ENCODE data around the gene SHISA9.

SHISA9 gene

GRCh38 chr16:13157082-13157481 lies 255.7 kb downstream of the SHISA9 start:
- no peak overlapping the region for H3K27ac ChIP-seq (replicated peaks)
- H3K27me3 ChIP-seq (ENCODE audit: insufficient read depth, poor library complexity, severe bottlenecking) = peaks cover 2% of the 10 kb centered on the region
- no peak for TF ChIP-seq POLR2AphosphoS5 (IDR thresholded peaks at IDR 0.05; ENCODE audit: low read depth)
- TF ChIP-seq SPI1 (IDR thresholded peaks at IDR 0.05; ENCODE audit: borderline replicate concordance, low read depth) = no peak
- TF ChIP-seq GABPA (IDR thresholded peaks at IDR 0.05; ENCODE audit: low read depth) = no peak
- TF ChIP-seq REST (IDR thresholded peaks at IDR 0.05; ENCODE audit: insufficient replicate concordance, low read depth) = no peak
- TF ChIP-seq, protein P1, sequence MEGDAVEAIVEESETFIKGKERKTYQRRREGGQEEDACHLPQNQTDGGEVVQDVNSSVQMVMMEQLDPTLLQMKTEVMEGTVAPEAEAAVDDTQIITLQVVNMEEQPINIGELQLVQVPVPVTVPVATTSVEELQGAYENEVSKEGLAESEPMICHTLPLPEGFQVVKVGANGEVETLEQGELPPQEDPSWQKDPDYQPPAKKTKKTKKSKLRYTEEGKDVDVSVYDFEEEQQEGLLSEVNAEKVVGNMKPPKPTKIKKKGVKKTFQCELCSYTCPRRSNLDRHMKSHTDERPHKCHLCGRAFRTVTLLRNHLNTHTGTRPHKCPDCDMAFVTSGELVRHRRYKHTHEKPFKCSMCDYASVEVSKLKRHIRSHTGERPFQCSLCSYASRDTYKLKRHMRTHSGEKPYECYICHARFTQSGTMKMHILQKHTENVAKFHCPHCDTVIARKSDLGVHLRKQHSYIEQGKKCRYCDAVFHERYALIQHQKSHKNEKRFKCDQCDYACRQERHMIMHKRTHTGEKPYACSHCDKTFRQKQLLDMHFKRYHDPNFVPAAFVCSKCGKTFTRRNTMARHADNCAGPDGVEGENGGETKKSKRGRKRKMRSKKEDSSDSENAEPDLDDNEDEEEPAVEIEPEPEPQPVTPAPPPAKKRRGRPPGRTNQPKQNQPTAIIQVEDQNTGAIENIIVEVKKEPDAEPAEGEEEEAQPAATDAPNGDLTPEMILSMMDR (IDR thresholded peaks at IDR 0.05; ENCODE audit: insufficient read depth, low read length) = no peak
- DNase-seq (ENCODE audit: low read depth in 1 of 2, low spot score in 1 of 2) = no peak
- no peak overlapping the region for H3K4me3 ChIP-seq (replicated peaks; ENCODE audit: insufficient read depth, low read length)

DNA sequence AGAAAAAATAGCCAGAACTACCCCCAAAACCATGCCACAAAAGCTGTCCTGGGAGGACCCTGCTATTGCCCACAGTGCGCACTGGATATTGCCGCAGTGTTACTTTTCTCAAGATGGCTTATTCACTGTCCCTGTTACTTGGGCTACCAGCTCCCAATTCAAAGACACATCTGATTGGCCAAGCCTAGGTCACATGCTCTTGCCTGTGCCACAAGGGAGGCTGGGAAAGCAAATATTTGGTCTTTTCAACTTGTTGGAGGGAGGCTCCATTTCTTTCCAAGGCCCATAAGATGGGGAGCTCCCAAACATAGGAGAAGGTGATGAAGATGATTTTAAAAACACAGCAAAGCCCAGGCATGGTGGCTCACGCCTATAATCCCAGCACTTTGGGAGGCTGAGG lies 257.0 kb downstream of the SHISA9 start:
- no peak for TF ChIP-seq POLR2AphosphoS5 (IDR thresholded peaks at IDR 0.05; ENCODE audit: low read depth)
- no peak for TF ChIP-seq REST (IDR thresholded peaks at IDR 0.05; ENCODE audit: insufficient replicate concordance, low read depth)
- TF ChIP-seq GABPA (IDR thresholded peaks at IDR 0.05; ENCODE audit: low read depth) = no peak
- TF ChIP-seq, protein P1 (IDR thresholded peaks at IDR 0.05; ENCODE audit: insufficient read depth, low read length) = no peak
- Histone ChIP-seq H3K4me3 (replicated peaks; ENCODE audit: insufficient read depth, low read length) (no peak overlapping the region), H3K27ac (replicated peaks) (no peak overlapping the region), H3K27me3 (ENCODE audit: insufficient read depth, poor library complexity, severe bottlenecking) (peaks cover 2% of the 10 kb centered on the region)
- DNase-seq (ENCODE audit: low read depth in 1 of 2, low spot score in 1 of 2) = no peak

DNA sequence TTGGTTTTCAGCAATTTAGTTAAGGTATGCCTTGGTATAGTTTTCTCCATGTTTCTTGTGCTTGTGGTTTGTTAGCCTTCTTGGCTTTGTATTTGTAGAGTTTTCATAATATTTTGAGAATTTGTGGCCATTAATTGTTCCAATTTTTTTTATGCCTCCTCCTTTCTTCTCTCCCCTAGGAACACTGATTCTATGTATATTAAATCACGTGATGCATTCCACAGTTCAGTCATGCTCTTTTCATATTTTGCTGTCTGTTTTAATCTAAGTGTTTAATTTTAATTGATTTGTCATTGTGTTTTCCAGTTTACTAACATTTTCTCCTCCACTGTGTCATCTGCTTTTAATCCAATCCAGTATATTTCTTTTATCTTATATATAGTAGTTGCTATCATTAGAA lies 263.6 kb downstream of the SHISA9 start:
- no peak overlapping the region for H3K4me3 ChIP-seq (replicated peaks; ENCODE audit: insufficient read depth, low read length)
- H3K27ac ChIP-seq (replicated peaks) = no peak overlapping the region
- no peak for TF ChIP-seq GABPA (IDR thresholded peaks at IDR 0.05; ENCODE audit: low read depth)
- TF ChIP-seq REST (IDR thresholded peaks at IDR 0.05; ENCODE audit: insufficient replicate concordance, low read depth) = no peak
- DNase-seq (ENCODE audit: low read depth in 1 of 2, low spot score in 1 of 2) = no peak
- no peaks in the 10 kb centered on the region for H3K27me3 ChIP-seq (ENCODE audit: insufficient read depth, poor library complexity, severe bottlenecking)

- Histone ChIP-seq H3K27ac (replicated peaks) (no peak overlapping the region), H3K27me3 (ENCODE audit: insufficient read depth, poor library complexity, severe bottlenecking) (no peaks in the 10 kb centered on the region), H3K4me3 (replicated peaks; ENCODE audit: insufficient read depth, low read length) (no peak overlapping the region)
- DNase-seq (ENCODE audit: low read depth in 1 of 2, low spot score in 1 of 2) = no peak
- TF ChIP-seq REST (IDR thresholded peaks at IDR 0.05; ENCODE audit: insufficient replicate concordance, low read depth) (no peak), GABPA (IDR thresholded peaks at IDR 0.05; ENCODE audit: low read depth) (no peak), SPI1 (IDR thresholded peaks at IDR 0.05; ENCODE audit: borderline replicate concordance, low read depth) (no peak), POLR2AphosphoS5 (IDR thresholded peaks at IDR 0.05; ENCODE audit: low read depth) (no peak)
- TF ChIP-seq, protein P1 (IDR thresholded peaks at IDR 0.05; ENCODE audit: insufficient read depth, low read length) = no peak
Measured at GRCh38 chr16:13168091-13168572, 266.7 kb downstream of the SHISA9 start.

Measured in HL-60 (cell line).